Stomach (tissue), 9 donors: ENCODE measurements around the gene MKNK2. TPM values are rescaled to one million over a fixed set of nuclear protein-coding genes. Genes with fewer than 3 reads are reported as not detected.

ENCODE experiments used
- DNase-seq, 2 donors: peaks; one replicate each; pipeline versions ENCODE4 v3.0.0 to v3.0.0-alpha.2; 2013 to 2019
- H3K27ac ChIP-seq, 5 donors: fragments of 200-600 bp in 4 of 5; sonication (generic) in 4 of 5; one replicate each; pipeline ENCODE4 v1.5.1; 2013 to 2019; ENCODE audit warnings: mild to moderate bottlenecking in 1 of 5, moderate library complexity in 1 of 5
- H3K27me3 ChIP-seq, 3 donors: fragments of 200-600 bp; sonication (generic); one replicate each; pipeline ENCODE4 v1.5.1; 2017 to 2019; ENCODE audit warnings: mixed run types in 1 of 3
- H3K36me3 ChIP-seq, 4 donors: fragments of 200-600 bp; sonication (generic); 1 replicate in 3 of 4; 2 replicates in 1 of 4; pipeline ENCODE4 v1.5.1; 2016 to 2019
- H3K4me1 ChIP-seq, 4 donors: fragments of 200-600 bp; sonication (generic); one replicate each; pipeline ENCODE4 v1.5.1; 2016 to 2019
- H3K4me3 ChIP-seq, 4 donors: fragments of 200-600 bp; sonication (generic) in 3 of 4; one replicate each; pipeline ENCODE4 v1.5.1; 2016 to 2019; ENCODE audit warnings: mild to moderate bottlenecking in 1 of 4
- H3K9me3 ChIP-seq, 4 donors: fragments of 200-600 bp; sonication (generic); one replicate each; pipeline ENCODE4 v1.5.1; 2016 to 2019
- CTCF ChIP-seq, 7 experiments: fragments of 450-650 bp in 4 of 7; fragments of 200-600 bp in 3 of 7; sonication (generic) in 3 of 7; IDR thresholded peaks; one replicate each; pipeline ENCODE4 v1.5.1; 2016 to 2019; ENCODE audit warnings: antibody characterized with exemption in 7 of 7, control low read depth in 2 of 7, mild to moderate bottlenecking in 1 of 7
- EP300 ChIP-seq: sonication (generic); formaldehyde crosslinking; IDR thresholded peaks from one replicate; pipeline ENCODE4 v1.6.1; 2017; ENCODE audit warnings: antibody characterized with exemption
- POLR2A ChIP-seq, 4 donors: fragments of 450-650 bp; IDR thresholded peaks; one replicate each; pipeline ENCODE4 v1.6.1; 2016; ENCODE audit warnings: antibody characterized with exemption in 4 of 4, control low read depth in 2 of 4, mild to moderate bottlenecking in 1 of 4, moderate library complexity in 1 of 4
- POLR2AphosphoS5 ChIP-seq, 3 donors: sonication (generic); formaldehyde crosslinking; IDR thresholded peaks; one replicate each; pipeline ENCODE4 v1.6.1; 2016; ENCODE audit warnings: antibody characterized with exemption in 3 of 3
- WGBS, 5 donors: extraction: QIAGEN DNeasy Blood & Tissue Kit in 3 of 5; methylation state at CpG; one replicate each; pipeline versions ENCODE4 v1.1.5 to v1.1.7; 2013 to 2018; 5-methylcytosine and 5-hydroxymethylcytosine counted together
- intact Hi-C: fragments of 100-400 bp; cut with DNase I; formaldehyde crosslinking; loops from one replicate; pipeline ENCODE4 v1.15.1; 2023; ENCODE audit warnings: low total_unique reads
- polyA plus RNA-seq, 3 donors: library from polyadenylated mRNA; stranded (reverse); fragments of 200-250 nt; gene quantifications; one replicate each; pipeline ENCODE4 v1.2.3, GENCODE V29; 2013
- total RNA-seq, 5 donors: library from RNA; depleted of rRNA; stranded (reverse); fragments of >200 nt; gene quantifications; one replicate each; pipeline versions ENCODE4 v1.1.0 to v1.2.3, GENCODE V29; 2014 to 2016
- donor health status: healthy with polysubstance abuse.
- donor health status: Bipolar disorder and iron deficiency.
- donor health status: healthy.

MKNK2 gene
- total and polyA plus RNA-seq, 8 donors = 38.7 to 192 (median 113) TPM

DNA sequence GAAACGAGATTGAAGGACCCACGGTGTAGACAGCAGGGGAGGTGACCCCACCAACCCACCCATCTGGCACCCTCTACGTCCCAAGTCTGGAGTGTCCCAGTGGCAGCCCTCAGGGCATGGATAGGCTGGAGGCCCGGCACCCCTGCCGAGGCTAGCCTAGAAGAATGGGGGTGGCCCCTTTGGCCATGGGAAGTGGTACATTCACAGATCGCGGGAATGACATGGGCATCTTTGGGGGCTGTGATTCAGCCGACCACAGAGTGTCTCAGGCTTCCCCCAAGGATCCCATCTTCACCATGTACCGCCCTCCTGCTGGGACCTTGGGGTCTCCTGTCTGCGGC, 11.3 kb upstream of the MKNK2 start:
- Histone ChIP-seq H3K27me3 (no peaks in the 10 kb centered on the region), H3K27ac (peak overlapping the region; percentile 92 to 100 (median 100)), H3K36me3 (no peaks in the 10 kb centered on the region), H3K9me3 (no peaks in the 10 kb centered on the region), H3K4me1 (peaks cover 59 to 80% (median 68%) of the 10 kb centered on the region in 4 donors), H3K4me3 (peak overlapping the region; percentile 59 to 80 (median 62))
- no peak for TF ChIP-seq CTCF (IDR thresholded peaks at IDR 0.05)
- no peak for TF ChIP-seq POLR2A (IDR thresholded peaks at IDR 0.05)
- no peak for TF ChIP-seq EP300
- TF ChIP-seq POLR2AphosphoS5 (IDR thresholded peaks at IDR 0.05) = no peak
- intact Hi-C loops = no loop called here
- WGBS, 5 donors = 62 to 66% (median 64%) methylated on average over 7 to 10 of the region's 10 CpGs
- DNase-seq = no peak

DNA sequence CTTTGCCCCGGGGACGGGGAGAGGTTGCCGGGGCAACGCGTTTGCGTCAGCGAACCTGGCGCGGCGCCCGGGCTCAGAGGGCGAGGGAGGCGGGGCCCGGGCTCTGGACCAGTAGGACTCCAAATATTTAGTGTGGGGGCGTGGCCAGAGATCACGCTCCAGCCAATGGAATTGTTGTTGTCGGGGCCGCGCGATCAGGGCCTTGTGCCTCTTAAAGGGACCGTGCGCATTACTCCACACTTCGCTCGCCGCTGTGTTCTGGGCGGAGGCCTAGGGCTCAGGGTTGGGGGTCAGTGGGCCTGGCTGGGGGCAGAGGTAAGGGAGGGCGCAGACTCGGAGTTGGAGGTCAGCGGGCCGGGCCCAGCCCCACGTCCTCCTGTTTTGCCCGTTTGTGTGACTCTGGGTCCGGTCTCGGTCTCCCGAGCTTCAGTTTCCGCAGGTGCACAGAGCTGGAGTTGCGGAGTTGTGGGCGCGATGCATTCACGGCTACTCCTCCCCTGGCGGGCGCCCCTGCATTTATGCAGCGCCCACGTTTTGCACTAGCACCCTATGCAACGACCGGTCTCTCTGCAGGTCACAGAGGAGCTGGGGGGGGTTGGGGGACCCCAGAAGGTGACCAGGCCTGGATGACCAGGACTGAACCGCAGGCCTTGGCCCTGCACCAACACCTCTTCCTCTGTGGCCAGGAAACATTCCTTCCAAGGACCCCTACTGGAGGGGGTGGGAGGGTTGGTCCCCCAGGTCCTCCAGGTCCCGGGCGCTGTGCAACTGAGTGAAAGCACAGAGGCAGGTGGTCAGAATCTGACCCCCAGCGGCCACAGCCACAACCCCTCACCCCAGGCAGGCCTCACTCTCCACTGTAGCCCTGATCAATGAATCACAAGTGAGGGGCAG, 10.7 kb upstream of the MKNK2 start:
- DNase-seq = peak; percentile 99 to 100
- no peaks in the 10 kb centered on the region for H3K27me3 ChIP-seq
- 1 to 2% (median 2%) methylated on average over 25 to 50 of the region's 50 CpGs for WGBS, 5 donors
- peak overlapping the region; percentile 59 to 80 (median 62) for H3K4me3 ChIP-seq
- H3K9me3 ChIP-seq = no peaks in the 10 kb centered on the region
- peaks cover 65 to 86% (median 75%) of the 10 kb centered on the region in 4 donors for H3K4me1 ChIP-seq
- H3K36me3 ChIP-seq = no peaks in the 10 kb centered on the region
- TF ChIP-seq POLR2A (IDR thresholded peaks at IDR 0.05) (peak in 1 of 4 donors; percentile 10), EP300 (no peak), CTCF (IDR thresholded peaks at IDR 0.05) (no peak), POLR2AphosphoS5 (IDR thresholded peaks at IDR 0.05) (peak in 2 of 3 donors; percentile 48)
- intact Hi-C loops = no loop called here
- peak overlapping the region; percentile 99 to 100 (median 100) for H3K27ac ChIP-seq

- no peaks in the 10 kb centered on the region for H3K27me3 ChIP-seq
- WGBS, 5 donors = 0 to 1% (median 0%) methylated on average over 10 to 55 of the region's 55 CpGs
- H3K4me3 ChIP-seq = peak overlapping the region; percentile 59 to 80 (median 62)
- peak overlapping the region; percentile 99 to 100 (median 100) for H3K27ac ChIP-seq
- H3K4me1 ChIP-seq = peaks cover 73 to 91% (median 82%) of the 10 kb centered on the region in 4 donors
- H3K36me3 ChIP-seq = no peaks in the 10 kb centered on the region
- peak; percentile 71 to 91 for DNase-seq
- H3K9me3 ChIP-seq = no peaks in the 10 kb centered on the region
- intact Hi-C loops = no loop called here
- TF ChIP-seq EP300 (no peak), POLR2AphosphoS5 (IDR thresholded peaks at IDR 0.05) (peak in 2 of 3 donors; percentile 85 to 86)
Measured at GRCh38 chr19:2060884-2061494, 9.9 kb upstream of the MKNK2 start.

- intact Hi-C loops = no loop called here
- peak overlapping the region in 3 of 4 donors; percentile 59 to 80 (median 65) for H3K4me3 ChIP-seq
- DNase-seq = peak; percentile 78 to 92
- no peaks in the 10 kb centered on the region for H3K36me3 ChIP-seq
- H3K9me3 ChIP-seq = no peaks in the 10 kb centered on the region
- H3K27me3 ChIP-seq = no peaks in the 10 kb centered on the region
- peaks cover 74 to 92% (median 83%) of the 10 kb centered on the region in 4 donors for H3K4me1 ChIP-seq
- peak overlapping the region; percentile 99 to 100 (median 100) for H3K27ac ChIP-seq
- TF ChIP-seq POLR2A (IDR thresholded peaks at IDR 0.05) (no peak), POLR2AphosphoS5 (IDR thresholded peaks at IDR 0.05) (peak; percentile 15 to 89 (median 84)), CTCF (IDR thresholded peaks at IDR 0.05) (no peak)
- 24 to 47% (median 32%) methylated on average over 18 to 24 of the region's 24 CpGs for WGBS, 5 donors
Measured at GRCh38 chr19:2059422-2060201, 8.6 kb upstream of the MKNK2 start.
